ENCODE data around the gene C16orf89. TPM values are rescaled to one million over a fixed set of nuclear protein-coding genes. Genes with fewer than 3 reads are reported as not detected.

The C16orf89 gene
- total and polyA plus RNA-seq, 10 of the 15 experiments (the other 5 are each of a cell fraction or from before 2014, with no cell fraction given), result not detected

DNA sequence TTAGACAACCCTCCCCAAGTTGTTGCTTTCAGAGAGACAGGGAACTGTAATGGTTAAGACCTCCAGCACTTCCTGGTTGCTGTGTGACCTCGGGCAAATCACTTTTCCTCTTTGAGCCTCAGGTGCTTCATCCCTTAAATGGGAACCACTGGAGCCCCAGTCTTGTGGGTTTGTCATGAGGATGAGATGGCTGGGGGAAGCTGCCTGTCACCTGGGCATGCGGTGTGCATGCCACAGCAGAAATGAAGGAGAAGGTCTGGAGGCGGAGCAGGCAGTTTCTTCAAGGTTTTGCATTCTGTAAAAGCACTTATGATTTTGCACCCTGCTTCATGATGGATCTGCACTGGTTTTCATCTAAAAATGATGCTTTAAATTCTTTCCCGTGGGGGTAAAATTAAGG, 54.1 kb downstream of the C16orf89 start:
- Histone ChIP-seq H4K20me1 (ENCODE audit: control insufficient read depth, insufficient read depth) (no peaks in the 10 kb centered on the region), H3K79me2 (ENCODE audit: control insufficient read depth, insufficient read depth, low read length) (no peaks in the 10 kb centered on the region), H2AFZ (ENCODE audit: control insufficient read depth, low read depth, low read length) (no peak overlapping the region), H3K9me3 (replicated peaks; ENCODE audit: control insufficient read depth, insufficient read depth, low read length) (no peaks in the 10 kb centered on the region), H3K4me1 (ENCODE audit: control insufficient read depth, insufficient read depth, low read length) (no peaks in the 10 kb centered on the region), H3K9ac (ENCODE audit: control insufficient read depth, insufficient read depth, low read length) (no peak overlapping the region), H3K27ac (ENCODE audit: control insufficient read depth, insufficient read depth) (no peak overlapping the region), H3K36me3 (ENCODE audit: control insufficient read depth in 2 of 2, insufficient read depth in 2 of 2, low read length in 1 of 2) (no peaks in the 10 kb centered on the region), H3K4me2 (ENCODE audit: control insufficient read depth, insufficient read depth) (no peak overlapping the region), H3K27me3 (replicated peaks in 1 of 2; ENCODE audit: control insufficient read depth in 2 of 2, insufficient read depth in 2 of 2, low read length in 1 of 2) (no peaks in the 10 kb centered on the region; a peak in 1 of 4 replicates), H3K4me3 (no peak overlapping the region)
- 32% methylated on average over 4 of the region's 4 CpGs for WGBS (ENCODE audit: insufficient coverage, insufficient replicate concordance, low lambda C conversion rate, missing lambda C conversion rate)
- intact Hi-C loops (cut with micrococcal nuclease; ENCODE audit: unreplicated experiment) (no loop called here), in situ Hi-C loops (cut with MboI) (no loop called here)
- FAIRE-seq, result no peak
- BruUV-seq (replicated peaks), result no TSS peak
- ChIA-PET POLR2A (no interaction called here), CTCF (interaction anchor here (1.0 kb wide), 1 partner anchor 420 kb away, joined by 3 read pairs; no protein-coding TSS in a partner anchor), RAD21 (ENCODE audit: unreplicated experiment) (no interaction called here), SMC1A (ENCODE audit: uncharacterized antibody, unreplicated experiment) (interaction anchor here (0.6 kb wide), 1 partner anchor 9 kb away, joined by 3 read pairs; no protein-coding TSS in a partner anchor)
- no peak for ATAC-seq
- no peak for DNase-seq (ENCODE audit: low read depth, low spot score)
- TF ChIP-seq REST (IDR thresholded peaks at IDR 0.05; ENCODE audit: low read depth, low read length) (no peak), PBX3 (IDR thresholded peaks at IDR 0.05; ENCODE audit: insufficient replicate concordance, low read depth, low read length) (no peak), CEBPB (IDR thresholded peaks at IDR 0.05; ENCODE audit: borderline replicate concordance in 1 of 2, low read depth in 2 of 2, low read length in 2 of 2) (no peak), IKZF1 (conservative IDR thresholded peaks at IDR 0.05) (no peak), JUND (IDR thresholded peaks at IDR 0.05; ENCODE audit: low read depth, low read length) (no peak), FOXM1 (IDR thresholded peaks at IDR 0.05; ENCODE audit: low read depth, low read length) (no peak), LARP7 (IDR thresholded peaks at IDR 0.05) (no peak), ATF2 (IDR thresholded peaks at IDR 0.05; ENCODE audit: low read length) (no peak), YBX1 (IDR thresholded peaks at IDR 0.05) (no peak), SREBF1 (IDR thresholded peaks at IDR 0.05; ENCODE audit: low read length) (no peak), E2F4 (IDR thresholded peaks at IDR 0.05; ENCODE audit: low read depth, low read length) (no peak)
- TF ChIP-seq, protein P1, sequence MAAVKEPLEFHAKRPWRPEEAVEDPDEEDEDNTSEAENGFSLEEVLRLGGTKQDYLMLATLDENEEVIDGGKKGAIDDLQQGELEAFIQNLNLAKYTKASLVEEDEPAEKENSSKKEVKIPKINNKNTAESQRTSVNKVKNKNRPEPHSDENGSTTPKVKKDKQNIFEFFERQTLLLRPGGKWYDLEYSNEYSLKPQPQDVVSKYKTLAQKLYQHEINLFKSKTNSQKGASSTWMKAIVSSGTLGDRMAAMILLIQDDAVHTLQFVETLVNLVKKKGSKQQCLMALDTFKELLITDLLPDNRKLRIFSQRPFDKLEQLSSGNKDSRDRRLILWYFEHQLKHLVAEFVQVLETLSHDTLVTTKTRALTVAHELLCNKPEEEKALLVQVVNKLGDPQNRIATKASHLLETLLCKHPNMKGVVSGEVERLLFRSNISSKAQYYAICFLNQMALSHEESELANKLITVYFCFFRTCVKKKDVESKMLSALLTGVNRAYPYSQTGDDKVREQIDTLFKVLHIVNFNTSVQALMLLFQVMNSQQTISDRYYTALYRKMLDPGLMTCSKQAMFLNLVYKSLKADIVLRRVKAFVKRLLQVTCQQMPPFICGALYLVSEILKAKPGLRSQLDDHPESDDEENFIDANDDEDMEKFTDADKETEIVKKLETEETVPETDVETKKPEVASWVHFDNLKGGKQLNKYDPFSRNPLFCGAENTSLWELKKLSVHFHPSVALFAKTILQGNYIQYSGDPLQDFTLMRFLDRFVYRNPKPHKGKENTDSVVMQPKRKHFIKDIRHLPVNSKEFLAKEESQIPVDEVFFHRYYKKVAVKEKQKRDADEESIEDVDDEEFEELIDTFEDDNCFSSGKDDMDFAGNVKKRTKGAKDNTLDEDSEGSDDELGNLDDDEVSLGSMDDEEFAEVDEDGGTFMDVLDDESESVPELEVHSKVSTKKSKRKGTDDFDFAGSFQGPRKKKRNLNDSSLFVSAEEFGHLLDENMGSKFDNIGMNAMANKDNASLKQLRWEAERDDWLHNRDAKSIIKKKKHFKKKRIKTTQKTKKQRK (IDR thresholded peaks at IDR 0.05; ENCODE audit: low read depth, low read length), result no peak

All from GM12878 (cell line).